Endodermal cell (in vitro differentiated cells): ENCODE results near the gene LEO1. TPM values are rescaled to one million over a fixed set of nuclear protein-coding genes. Genes with fewer than 3 reads are reported as not detected.

ENCODE experiments used
- DNase-seq: peaks from one replicate; pipeline ENCODE4 v3.0.0-alpha.2; 2017
- H3K27ac ChIP-seq: 2 replicates; pipeline ENCODE4 v1.5.1; 2013; ENCODE audit warnings: mild to moderate bottlenecking, low read depth, low read length, moderate library complexity
- H3K27me3 ChIP-seq: 2 replicates; pipeline ENCODE4 v1.6.1; 2013; ENCODE audit warnings: mild to moderate bottlenecking, low read length, moderate library complexity; ENCODE audit not compliant: insufficient read depth, control insufficient read depth, poor library complexity, severe bottlenecking
- H3K36me3 ChIP-seq: 2 replicates; pipeline ENCODE4 v1.7.0; 2013; ENCODE audit warnings: mild to moderate bottlenecking, low read length, moderate library complexity; ENCODE audit not compliant: control insufficient read depth, insufficient read depth
- H3K4me1 ChIP-seq: one replicate; pipeline ENCODE4 v1.7.0; 2013; ENCODE audit warnings: low read length; ENCODE audit not compliant: control insufficient read depth, insufficient read depth
- H3K4me3 ChIP-seq: 2 replicates; pipeline ENCODE4 v1.5.1; 2013; ENCODE audit warnings: mild to moderate bottlenecking, low read length, moderate library complexity
- H3K9ac ChIP-seq: 2 replicates; pipeline ENCODE4 v1.6.1; 2013; ENCODE audit warnings: mild to moderate bottlenecking, low read length, moderate library complexity; ENCODE audit not compliant: poor library complexity, severe bottlenecking; ENCODE audit errors: extremely low read depth
- H3K9me3 ChIP-seq: 2 replicates; pipeline ENCODE4 v1.6.1; 2013; ENCODE audit warnings: mild to moderate bottlenecking, low read length, moderate library complexity; ENCODE audit not compliant: control insufficient read depth
- H3K27ac Mint-ChIP-seq: 2 replicates; pipeline ENCODE4 v1.8.0; 2020; ENCODE audit warnings: mixed read lengths
- H3K27me3 Mint-ChIP-seq: 2 replicates; pipeline ENCODE4 v1.8.0; 2021; ENCODE audit warnings: mild to moderate bottlenecking, mixed read lengths; ENCODE audit not compliant: insufficient read depth
- H3K36me3 Mint-ChIP-seq: 2 replicates; pipeline ENCODE4 v1.8.0; 2020; ENCODE audit warnings: low read depth, mixed read lengths
- H3K4me1 Mint-ChIP-seq: 2 replicates; pipeline ENCODE4 v1.8.0; 2020; ENCODE audit warnings: mixed read lengths
- H3K4me3 Mint-ChIP-seq: 2 replicates; pipeline ENCODE4 v1.8.0; 2020; ENCODE audit warnings: mild to moderate bottlenecking, moderate library complexity, mixed read lengths
- H3K9me3 Mint-ChIP-seq: 2 replicates; pipeline ENCODE4 v1.8.0; 2020; ENCODE audit warnings: mild to moderate bottlenecking, mixed read lengths
- CTCF ChIP-seq: fragments of 200-600 bp; sonication (generic); conservative IDR thresholded peaks from 2 replicates; pipeline ENCODE4 v1.5.0; 2021; ENCODE audit warnings: antibody characterized with exemption, mild to moderate bottlenecking
- WGBS, 2 experiments: methylation state at CpG; one replicate each; pipeline versions ENCODE4 v1.1.5 to v1.1.7; 2013; ENCODE audit warnings: missing lambda C conversion rate in 2 of 2, mixed read lengths in 1 of 2; ENCODE audit not compliant: insufficient coverage in 1 of 2, insufficient read length in 1 of 2; 5-methylcytosine and 5-hydroxymethylcytosine counted together
- total RNA-seq, 2 donors: library from RNA; stranded (reverse); fragmentation: NEBNext Ultra II Directional in 1 of 2; extraction: Animal tissue kit (Norgen Biotek cat#: 25700) in 1 of 2; gene quantifications; 2 replicates in 1 of 2; 3 replicates in 1 of 2; pipeline ENCODE4 v1.2.1, GENCODE V29; 2021

LEO1 gene
- total RNA-seq, 2 donors from 2014 or later: 25.6 to 26.5 TPM

- 91 to 92% methylated on average over 9 to 13 of the region's 14 CpGs for WGBS, 2 experiments
- no peak overlapping the region for H3K4me3 Mint-ChIP-seq
- no peaks in the 10 kb centered on the region for H3K9me3 Mint-ChIP-seq
- Histone ChIP-seq H3K27ac (no peak overlapping the region), H3K27me3 (no peaks in the 10 kb centered on the region), H3K9me3 (no peaks in the 10 kb centered on the region), H3K36me3 (no peaks in the 10 kb centered on the region), H3K4me1 (no peaks in the 10 kb centered on the region), H3K9ac (no peak overlapping the region), H3K4me3 (no peak overlapping the region)
- TF ChIP-seq CTCF: no peak
- H3K27me3 Mint-ChIP-seq: no peaks in the 10 kb centered on the region
- H3K36me3 Mint-ChIP-seq: no peaks in the 10 kb centered on the region
- DNase-seq: no peak
- peaks cover 26% of the 10 kb centered on the region for H3K4me1 Mint-ChIP-seq
- H3K27ac Mint-ChIP-seq: no peak overlapping the region
These were observed 39.3 kb upstream of the LEO1 start for GRCh38 chr15:52010633-52011595.

GRCh38 chr15:52008698-52009434 lies 37.3 kb upstream of the LEO1 start:
- peaks cover 3% of the 10 kb centered on the region for H3K4me1 ChIP-seq
- H3K36me3 ChIP-seq: no peaks in the 10 kb centered on the region
- DNase-seq: peak; percentile 54
- no peak overlapping the region for H3K27ac ChIP-seq
- TF ChIP-seq CTCF: no peak
- H3K4me3 Mint-ChIP-seq: no peak overlapping the region
- no peaks in the 10 kb centered on the region for H3K27me3 ChIP-seq
- no peaks in the 10 kb centered on the region for H3K9me3 Mint-ChIP-seq
- no peaks in the 10 kb centered on the region for H3K36me3 Mint-ChIP-seq
- no peaks in the 10 kb centered on the region for H3K27me3 Mint-ChIP-seq
- H3K27ac Mint-ChIP-seq: peak overlapping the region; percentile 71
- no peak overlapping the region for H3K9ac ChIP-seq
- WGBS, 2 experiments: 87 to 95% methylated on average over 2 of the region's 2 CpGs
- peaks cover 32% of the 10 kb centered on the region for H3K4me1 Mint-ChIP-seq
- H3K9me3 ChIP-seq: no peaks in the 10 kb centered on the region
- no peak overlapping the region for H3K4me3 ChIP-seq

GRCh38 chr15:52008359-52008697 lies 36.8 kb upstream of the LEO1 start:
- Histone ChIP-seq H3K9me3 (no peaks in the 10 kb centered on the region), H3K27ac (no peak overlapping the region), H3K27me3 (no peaks in the 10 kb centered on the region), H3K36me3 (no peaks in the 10 kb centered on the region), H3K4me1 (peaks cover 3% of the 10 kb centered on the region), H3K9ac (no peak overlapping the region), H3K4me3 (no peak overlapping the region)
- Mint-ChIP-seq H3K36me3 (no peaks in the 10 kb centered on the region), H3K9me3 (no peaks in the 10 kb centered on the region), H3K4me1 (peaks cover 32% of the 10 kb centered on the region), H3K4me3 (no peak overlapping the region), H3K27ac (peak overlapping the region; percentile 53), H3K27me3 (no peaks in the 10 kb centered on the region)
- WGBS, 2 experiments: 95 to 100% methylated on average over 4 to 5 of the region's 5 CpGs
- DNase-seq: no peak
- no peak for TF ChIP-seq CTCF
